Trophoblast cell (in vitro differentiated cells and primary cell): ENCODE data around the gene SMTNL2.

ENCODE experiments used
- DNase-seq, 2 donors: peaks; one replicate each; pipeline ENCODE4 v3.0.0-alpha.2; 2016
- H2AFZ ChIP-seq: 2 replicates; pipeline ENCODE4 v1.6.1; 2013; ENCODE audit warnings: low read length, moderate library complexity, mild to moderate bottlenecking; ENCODE audit not compliant: insufficient read depth, poor library complexity
- H2AK5ac ChIP-seq: 2 replicates; pipeline ENCODE4 v1.6.1; 2013; ENCODE audit warnings: mild to moderate bottlenecking, low read length
- H2BK120ac ChIP-seq: 2 replicates; pipeline ENCODE4 v1.6.1; 2013; ENCODE audit warnings: low read length, mild to moderate bottlenecking, moderate library complexity; ENCODE audit not compliant: insufficient read depth, poor library complexity
- H2BK12ac ChIP-seq: 2 replicates; pipeline ENCODE4 v1.6.1; 2013; ENCODE audit warnings: mild to moderate bottlenecking, low read length, moderate library complexity
- H2BK5ac ChIP-seq: 2 replicates; pipeline ENCODE4 v1.6.1; 2013; ENCODE audit warnings: low read length, low read depth, moderate library complexity, mild to moderate bottlenecking; ENCODE audit not compliant: poor library complexity
- H3K14ac ChIP-seq: 2 replicates; pipeline ENCODE4 v1.6.1; 2013; ENCODE audit warnings: mild to moderate bottlenecking, low read length
- H3K18ac ChIP-seq: 2 replicates; pipeline ENCODE4 v1.6.1; 2013; ENCODE audit warnings: mild to moderate bottlenecking, low read length
- H3K23ac ChIP-seq: 2 replicates; pipeline ENCODE4 v1.6.1; 2013; ENCODE audit warnings: low read length
- H3K27ac ChIP-seq: 2 replicates; pipeline ENCODE4 v1.5.1; 2013; ENCODE audit warnings: low read depth, mild to moderate bottlenecking, inconsistent platforms, low read length, moderate library complexity
- H3K27me3 ChIP-seq: 2 replicates; pipeline ENCODE4 v1.6.1; 2013; ENCODE audit warnings: inconsistent platforms, mild to moderate bottlenecking, low read length, moderate library complexity; ENCODE audit not compliant: insufficient read depth
- H3K36me3 ChIP-seq, 2 experiments: 1 replicate in 1 of 2; 2 replicates in 1 of 2; pipeline ENCODE4 v1.6.1; 2013; ENCODE audit warnings: low read length in 2 of 2, mild to moderate bottlenecking in 2 of 2, moderate library complexity in 1 of 2; ENCODE audit not compliant: insufficient read depth in 2 of 2, control insufficient read depth in 1 of 2
- H3K4ac ChIP-seq: 2 replicates; pipeline ENCODE4 v1.6.1; 2013; ENCODE audit warnings: low read depth, mild to moderate bottlenecking, low read length, moderate library complexity
- H3K4me1 ChIP-seq, 2 experiments: 1 replicate in 1 of 2; 2 replicates in 1 of 2; pipeline ENCODE4 v1.6.1; 2013; ENCODE audit warnings: low read length in 2 of 2, mild to moderate bottlenecking in 2 of 2, moderate library complexity in 1 of 2; ENCODE audit not compliant: insufficient read depth in 2 of 2, control insufficient read depth in 1 of 2
- H3K4me2 ChIP-seq: 2 replicates; pipeline ENCODE4 v1.6.1; 2013; ENCODE audit warnings: inconsistent platforms, mild to moderate bottlenecking, low read length, moderate library complexity
- H3K4me3 ChIP-seq: 2 replicates; pipeline ENCODE4 v1.5.1; 2013; ENCODE audit warnings: mild to moderate bottlenecking, low read depth, low read length, inconsistent platforms
- H3K79me1 ChIP-seq: one replicate; pipeline ENCODE4 v1.6.1; 2013; ENCODE audit warnings: low read length
- H3K79me2 ChIP-seq: 2 replicates; pipeline ENCODE4 v1.6.1; 2013; ENCODE audit warnings: low read length, mild to moderate bottlenecking; ENCODE audit not compliant: control insufficient read depth, insufficient read depth, poor library complexity
- H3K9ac ChIP-seq: 2 replicates; pipeline ENCODE4 v1.6.1; 2013; ENCODE audit warnings: mild to moderate bottlenecking, low read length
- H3K9me3 ChIP-seq: 2 replicates; pipeline ENCODE4 v1.6.1; 2013; ENCODE audit warnings: low read depth, mild to moderate bottlenecking, control low read depth, inconsistent platforms, low read length; ENCODE audit not compliant: insufficient read depth
- H4K12ac ChIP-seq: 2 replicates; pipeline ENCODE4 v1.6.1; 2013; ENCODE audit warnings: low read depth, mild to moderate bottlenecking, low read length, moderate library complexity
- H4K8ac ChIP-seq: 2 replicates; pipeline ENCODE4 v1.6.1; 2013; ENCODE audit warnings: low read depth, mild to moderate bottlenecking, low read length, moderate library complexity
- H4K91ac ChIP-seq: one replicate; pipeline ENCODE4 v1.6.1; 2013; ENCODE audit warnings: low read depth, mild to moderate bottlenecking, low read length, moderate library complexity
- WGBS: extraction: QIAGEN DNeasy Blood & Tissue Kit; methylation state at CpG from one replicate; pipeline ENCODE4 v1.1.7; 2013; ENCODE audit warnings: missing lambda C conversion rate; ENCODE audit not compliant: insufficient read length, insufficient coverage; ENCODE audit errors: extremely low coverage; 5-methylcytosine and 5-hydroxymethylcytosine counted together

Gene SMTNL2

GRCh38 chr17:4542003-4542725 is 42.2 kb upstream of the SMTNL2 start:
- no peak overlapping the region for H4K8ac ChIP-seq
- no peaks in the 10 kb centered on the region for H3K79me2 ChIP-seq
- H3K9me3 ChIP-seq, result peaks cover 1% of the 10 kb centered on the region
- no peak overlapping the region for H2AFZ ChIP-seq
- H3K9ac ChIP-seq, result no peak overlapping the region
- no peak overlapping the region for H2BK12ac ChIP-seq
- no peak overlapping the region for H2BK120ac ChIP-seq
- H3K4me2 ChIP-seq, result no peak overlapping the region
- no peak overlapping the region for H4K12ac ChIP-seq
- DNase-seq, result no peak
- H3K36me3 ChIP-seq, result peaks cover 68 to 73% of the 10 kb centered on the region in 2 experiments
- no peak overlapping the region for H2AK5ac ChIP-seq
- H3K27ac ChIP-seq, result no peak overlapping the region
- no peak overlapping the region for H4K91ac ChIP-seq
- H3K79me1 ChIP-seq, result no peaks in the 10 kb centered on the region
- H3K4me1 ChIP-seq, result peaks cover 0 to 3% of the 10 kb centered on the region in 2 experiments
- H3K27me3 ChIP-seq, result no peaks in the 10 kb centered on the region
- no CpG with 5 or more reads among the region's 14 CpGs for WGBS
- no peak overlapping the region for H3K4me3 ChIP-seq
- H3K4ac ChIP-seq, result no peak overlapping the region
- H3K18ac ChIP-seq, result no peak overlapping the region
- no peak overlapping the region for H2BK5ac ChIP-seq
- no peak overlapping the region for H3K23ac ChIP-seq
- H3K14ac ChIP-seq, result no peak overlapping the region

- no peak overlapping the region for H2BK120ac ChIP-seq
- no peak overlapping the region for H3K23ac ChIP-seq
- no peak overlapping the region for H2AK5ac ChIP-seq
Observed at GRCh38 chr17:4542726-4543191, 41.6 kb upstream of the SMTNL2 start.

GRCh38 chr17:4543557-4544026 is 40.7 kb upstream of the SMTNL2 start:
- Histone ChIP-seq H2BK12ac (no peak overlapping the region), H4K91ac (peak overlapping the region; percentile 2), H3K14ac (no peak overlapping the region), H3K27me3 (no peaks in the 10 kb centered on the region), H3K79me2 (no peaks in the 10 kb centered on the region), H2BK5ac (no peak overlapping the region), H3K9ac (no peak overlapping the region), H3K79me1 (no peaks in the 10 kb centered on the region), H4K12ac (no peak overlapping the region), H2AFZ (no peak overlapping the region), H3K23ac (no peak overlapping the region), H4K8ac (no peak overlapping the region), H2AK5ac (no peak overlapping the region), H3K36me3 (peaks cover 68 to 73% of the 10 kb centered on the region in 2 experiments), H3K18ac (no peak overlapping the region), H3K27ac (no peak overlapping the region), H3K4ac (no peak overlapping the region), H3K9me3 (peaks cover 1% of the 10 kb centered on the region), H2BK120ac (no peak overlapping the region), H3K4me1 (peaks cover 0 to 3% of the 10 kb centered on the region in 2 experiments), H3K4me2 (no peak overlapping the region), H3K4me3 (no peak overlapping the region)
- DNase-seq, result no peak
- WGBS, result no CpG with 5 or more reads among the region's 19 CpGs

More at GRCh38 chr17:4542726-4543191, 41.6 kb upstream of the SMTNL2 start:
- no peak overlapping the region for H4K8ac ChIP-seq
- H2BK12ac ChIP-seq, result no peak overlapping the region
- H3K4ac ChIP-seq, result no peak overlapping the region
- H4K12ac ChIP-seq, result no peak overlapping the region
- H3K27me3 ChIP-seq, result no peaks in the 10 kb centered on the region
- H3K14ac ChIP-seq, result no peak overlapping the region
- WGBS, result no CpG with 5 or more reads among the region's 19 CpGs
- no peaks in the 10 kb centered on the region for H3K79me2 ChIP-seq
- H4K91ac ChIP-seq, result no peak overlapping the region
- H3K4me2 ChIP-seq, result no peak overlapping the region
- H3K4me3 ChIP-seq, result no peak overlapping the region
- peaks cover 0 to 3% of the 10 kb centered on the region in 2 experiments for H3K4me1 ChIP-seq
- DNase-seq, result no peak
- H3K79me1 ChIP-seq, result no peaks in the 10 kb centered on the region
- H3K36me3 ChIP-seq, result peaks cover 68 to 73% of the 10 kb centered on the region in 2 experiments
- H3K9ac ChIP-seq, result no peak overlapping the region
- no peak overlapping the region for H2BK5ac ChIP-seq
- H2AFZ ChIP-seq, result no peak overlapping the region
- H3K9me3 ChIP-seq, result peaks cover 1% of the 10 kb centered on the region
- H3K27ac ChIP-seq, result no peak overlapping the region
- no peak overlapping the region for H3K18ac ChIP-seq

GRCh38 chr17:4544135-4544950 is 40.0 kb upstream of the SMTNL2 start:
- WGBS, result no CpG with 5 or more reads among the region's 37 CpGs
- Histone ChIP-seq H3K27me3 (no peaks in the 10 kb centered on the region), H2BK12ac (no peak overlapping the region), H3K4ac (no peak overlapping the region), H4K8ac (no peak overlapping the region), H3K79me1 (no peaks in the 10 kb centered on the region), H3K4me1 (peaks cover 0 to 8% of the 10 kb centered on the region in 2 experiments), H2AFZ (no peak overlapping the region), H3K14ac (no peak overlapping the region), H3K27ac (no peak overlapping the region), H3K79me2 (no peaks in the 10 kb centered on the region), H3K18ac (no peak overlapping the region), H3K4me3 (no peak overlapping the region), H3K36me3 (peaks cover 68 to 73% of the 10 kb centered on the region in 2 experiments), H2BK5ac (no peak overlapping the region), H4K12ac (no peak overlapping the region), H3K9ac (no peak overlapping the region), H4K91ac (no peak overlapping the region), H3K9me3 (peaks cover 1% of the 10 kb centered on the region), H3K4me2 (no peak overlapping the region), H2BK120ac (no peak overlapping the region), H2AK5ac (no peak overlapping the region), H3K23ac (no peak overlapping the region)
- no peak for DNase-seq
